Measurements from ENCODE around the gene NELL1. TPM values are rescaled to one million over a fixed set of nuclear protein-coding genes. Genes with fewer than 3 reads are reported as not detected.

Gene NELL1
- total RNA-seq, 6 donors from 2014 or later, result 0.26 TPM; not detected in 5

- H3K9me3 ChIP-seq, result no peaks in the 10 kb centered on the region
- no peak for DNase-seq
- H3K36me3 ChIP-seq, result no peaks in the 10 kb centered on the region
- H3K27ac ChIP-seq, result no peak overlapping the region
- no peak overlapping the region for H3K4me3 ChIP-seq
- TF ChIP-seq POLR2AphosphoS5 (IDR thresholded peaks at IDR 0.05) (no peak), CTCF (IDR thresholded peaks at IDR 0.05) (no peak), EP300 (IDR thresholded peaks at IDR 0.05) (no peak), POLR2A (IDR thresholded peaks at IDR 0.05) (no peak)
- 33 to 46% methylated on average over 1 of the region's 1 CpG for WGBS, 2 donors
- no peaks in the 10 kb centered on the region for H3K27me3 ChIP-seq
- ATAC-seq (ENCODE audit: low FRiP score in 2 of 2), result no peak
- no peaks in the 10 kb centered on the region for H3K4me1 ChIP-seq
Observed at GRCh38 chr11:20658135-20658534, 11.3 kb upstream of the NELL1 start.

GRCh38 chr11:20661445-20661844 lies 7.9 kb upstream of the NELL1 start:
- no peaks in the 10 kb centered on the region for H3K9me3 ChIP-seq
- TF ChIP-seq CTCF (IDR thresholded peaks at IDR 0.05), result no peak
- TF ChIP-seq POLR2A (IDR thresholded peaks at IDR 0.05), result no peak
- no peak for TF ChIP-seq POLR2AphosphoS5 (IDR thresholded peaks at IDR 0.05)
- TF ChIP-seq EP300 (IDR thresholded peaks at IDR 0.05), result no peak
- 60 to 75% methylated on average over 3 of the region's 3 CpGs for WGBS, 2 donors

GRCh38 chr11:20661850-20662249 lies 7.5 kb upstream of the NELL1 start:
- ATAC-seq (ENCODE audit: low FRiP score in 2 of 2), result no peak

More at GRCh38 chr11:20661445-20661844, 7.9 kb upstream of the NELL1 start:
- H3K36me3 ChIP-seq, result no peaks in the 10 kb centered on the region
- no peaks in the 10 kb centered on the region for H3K27me3 ChIP-seq
- ATAC-seq (ENCODE audit: low FRiP score in 2 of 2) (no peak), DNase-seq (no peak)
- no peak overlapping the region for H3K27ac ChIP-seq
- H3K4me3 ChIP-seq, result no peak overlapping the region
- no peaks in the 10 kb centered on the region for H3K4me1 ChIP-seq

GRCh38 chr11:20668131-20668809 lies 1.1 kb upstream of the NELL1 start:
- no peak for TF ChIP-seq EP300 (IDR thresholded peaks at IDR 0.05)
- TF ChIP-seq CTCF (IDR thresholded peaks at IDR 0.05), result no peak
- no peak for ATAC-seq (ENCODE audit: low FRiP score in 2 of 2)
- Histone ChIP-seq H3K36me3 (no peaks in the 10 kb centered on the region), H3K9me3 (no peaks in the 10 kb centered on the region), H3K4me3 (no peak overlapping the region), H3K4me1 (peaks cover 2 to 23% (median 10%) of the 10 kb centered on the region in 4 donors), H3K27ac (no peak overlapping the region), H3K27me3 (peaks cover 0 to 20% (median 9%) of the 10 kb centered on the region in 4 donors)
- no peak for DNase-seq
- 6 to 12% methylated on average over 10 of the region's 10 CpGs for WGBS, 2 donors

More at GRCh38 chr11:20661850-20662249, 7.5 kb upstream of the NELL1 start:
- Histone ChIP-seq H3K36me3 (no peaks in the 10 kb centered on the region), H3K27me3 (no peaks in the 10 kb centered on the region), H3K27ac (no peak overlapping the region), H3K4me1 (no peaks in the 10 kb centered on the region), H3K4me3 (no peak overlapping the region), H3K9me3 (no peaks in the 10 kb centered on the region)
- TF ChIP-seq CTCF (IDR thresholded peaks at IDR 0.05) (no peak), POLR2A (IDR thresholded peaks at IDR 0.05) (no peak), POLR2AphosphoS5 (IDR thresholded peaks at IDR 0.05) (no peak), EP300 (IDR thresholded peaks at IDR 0.05) (no peak)
- DNase-seq, result no peak
- WGBS, 2 donors, result 88 to 91% methylated on average over 3 of the region's 3 CpGs

Data from upper lobe of left lung (tissue), 6 donors.